ENCODE data around the gene TMED8.

GRCh38 chr14:77311217-77311616 lies 65.7 kb downstream of the TMED8 start:
- TF ChIP-seq CTCF (conservative IDR thresholded peaks at IDR 0.05) (no peak), ZFX (IDR thresholded peaks at IDR 0.05) (no peak)
